ENCODE data around the gene BACE1.
"Not testable (repeated sequence)": the region's sequence is repeated elsewhere in the genome, so short reads cannot be mapped to it uniquely, and the experiment has no call there.

BACE1 gene

DNA sequence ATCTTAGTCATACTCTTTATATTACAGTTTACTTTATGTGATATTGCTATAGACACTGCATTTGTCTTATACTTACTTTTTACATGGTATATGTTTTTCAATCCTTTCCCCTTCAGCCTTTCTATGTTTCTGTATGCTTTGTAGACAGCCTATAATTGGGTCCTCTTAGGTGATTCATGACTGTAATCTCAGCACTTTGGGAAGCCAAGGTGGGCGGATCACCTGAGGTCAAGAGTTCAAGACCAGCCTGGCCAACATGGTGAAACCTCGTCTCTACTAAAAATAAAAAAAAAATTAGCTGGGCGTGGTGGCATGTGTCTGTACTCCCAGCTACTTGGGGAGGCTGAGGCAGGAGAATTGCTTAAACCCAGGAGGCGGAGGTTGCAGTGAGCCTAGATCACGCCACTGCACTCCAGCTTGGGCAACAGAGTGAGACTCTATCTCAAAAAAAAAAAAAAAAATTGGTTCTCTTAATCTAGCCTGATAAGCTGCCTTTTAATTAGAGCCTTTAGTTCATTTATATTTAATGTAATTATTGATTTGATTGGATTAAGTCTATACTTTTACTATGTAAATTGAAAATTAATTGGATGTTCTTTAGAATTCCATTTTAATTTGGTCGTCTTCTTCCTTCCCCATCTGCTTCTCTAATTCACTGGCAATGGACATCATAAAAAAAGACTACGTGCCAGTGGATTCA, 51.3 kb downstream of the BACE1 start:
- DNase-seq; H3K4me1 ChIP-seq (ENCODE audit: control extremely low read depth in 1 of 4, control insufficient read depth in 4 of 4, insufficient read depth in 4 of 4, low read length in 3 of 4); POLR2A ChIA-PET; CTCF ChIA-PET; H3K27ac ChIP-seq (ENCODE audit: insufficient read depth in 1 of 2, low read depth in 1 of 2, low read length in 2 of 2, poor library complexity in 1 of 2, severe bottlenecking in 2 of 2); H3K9me3 ChIP-seq (ENCODE audit: control extremely low read depth in 1 of 5, control insufficient read depth in 4 of 5, insufficient read depth in 2 of 5, low read depth in 1 of 5, low read length in 4 of 5); H3K4me3 ChIP-seq (ENCODE audit: control insufficient read depth in 1 of 7, extremely low read depth in 1 of 7, insufficient read depth in 4 of 7, low read depth in 2 of 7, low read length in 6 of 7); H3K27me3 ChIP-seq (replicated peaks in 2 of 5; ENCODE audit: control insufficient read depth in 4 of 5, insufficient read depth in 5 of 5, low read length in 4 of 5): not testable (repeated sequence)
- 100% methylated on average over 3 of the region's 7 CpGs for WGBS (ENCODE audit: insufficient coverage)
- peaks cover 3 to 29% (median 9%) of the 10 kb centered on the region in 4 experiments for H3K36me3 ChIP-seq (ENCODE audit: control insufficient read depth in 4 of 4, insufficient read depth in 4 of 4, low read length in 3 of 4)

- Histone ChIP-seq H3K9me3 (ENCODE audit: control extremely low read depth in 1 of 5, control insufficient read depth in 4 of 5, insufficient read depth in 2 of 5, low read depth in 1 of 5, low read length in 4 of 5) (no peaks in the 10 kb centered on the region), H3K27me3 (replicated peaks in 2 of 5; ENCODE audit: control insufficient read depth in 4 of 5, insufficient read depth in 5 of 5, low read length in 4 of 5) (no peaks in the 10 kb centered on the region), H3K4me1 (ENCODE audit: control extremely low read depth in 1 of 4, control insufficient read depth in 4 of 4, insufficient read depth in 4 of 4, low read length in 3 of 4) (no peaks in the 10 kb centered on the region), H3K36me3 (ENCODE audit: control insufficient read depth in 4 of 4, insufficient read depth in 4 of 4, low read length in 3 of 4) (peaks cover 3 to 38% (median 12%) of the 10 kb centered on the region in 4 experiments), H3K4me3 (ENCODE audit: control insufficient read depth in 1 of 7, extremely low read depth in 1 of 7, insufficient read depth in 4 of 7, low read depth in 2 of 7, low read length in 6 of 7) (no peak overlapping the region), H3K27ac (ENCODE audit: insufficient read depth in 1 of 2, low read depth in 1 of 2, low read length in 2 of 2, poor library complexity in 1 of 2, severe bottlenecking in 2 of 2) (no peak overlapping the region)
- ChIA-PET POLR2A (no interaction called here), CTCF (interaction anchor here (0.6 kb wide), 1 partner anchor 24 kb away, joined by 4 read pairs; no protein-coding TSS in a partner anchor)
- no peak for DNase-seq
- WGBS (ENCODE audit: insufficient coverage), result no CpG with 5 or more reads among the region's 1 CpG
These were observed 56.6 kb downstream of the BACE1 start for GRCh38 chr11:117259417-117259816.

DNA sequence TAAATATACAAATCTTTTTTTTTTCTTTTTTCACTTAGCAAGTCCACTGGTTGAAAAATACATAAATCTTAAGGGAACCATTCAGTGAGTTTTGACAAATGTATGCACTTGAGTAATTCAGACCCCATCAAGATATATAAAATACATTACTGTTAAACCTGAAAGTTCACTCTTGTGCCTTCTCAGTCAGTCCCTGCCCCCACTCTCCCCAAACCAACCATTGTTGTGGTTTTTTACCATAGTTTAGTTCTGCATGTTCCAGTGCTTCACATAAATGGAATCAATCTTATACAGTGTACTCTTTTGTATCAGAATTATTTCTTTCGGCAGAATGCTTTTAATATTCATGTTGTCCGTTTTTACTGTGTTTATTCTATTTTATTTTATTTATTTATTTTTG, 57.5 kb downstream of the BACE1 start:
- WGBS (ENCODE audit: insufficient coverage), result no CpG with 5 or more reads among the region's 2 CpGs
- POLR2A ChIA-PET, result no interaction called here

DNA sequence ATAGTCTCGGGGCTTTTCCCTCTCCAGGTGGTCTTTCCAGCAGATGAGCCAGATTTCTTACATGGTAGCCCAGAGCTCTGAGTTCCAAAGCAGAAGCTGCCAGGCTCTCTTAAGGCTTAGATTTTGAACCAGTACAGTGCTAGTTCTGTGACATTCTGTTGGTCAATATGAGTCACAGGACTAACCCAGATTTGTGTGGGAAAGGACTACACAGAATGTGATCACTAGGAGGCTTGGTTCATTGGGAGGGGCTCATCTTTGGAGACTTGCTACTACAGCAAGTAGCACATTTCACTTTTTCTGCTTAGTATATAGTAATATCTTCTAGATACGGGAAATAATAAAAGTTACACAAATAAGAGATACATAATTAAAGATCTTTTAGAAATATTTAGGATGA, 59.5 kb downstream of the BACE1 start:
- ChIA-PET POLR2A (no interaction called here), CTCF (no interaction called here)
- DNase-seq, result no peak
- H3K4me3 ChIP-seq (ENCODE audit: control insufficient read depth in 1 of 7, extremely low read depth in 1 of 7, insufficient read depth in 4 of 7, low read depth in 2 of 7, low read length in 6 of 7), result no peak overlapping the region
- no peaks in the 10 kb centered on the region for H3K27me3 ChIP-seq (replicated peaks in 2 of 5; ENCODE audit: control insufficient read depth in 4 of 5, insufficient read depth in 5 of 5, low read length in 4 of 5)
- H3K36me3 ChIP-seq (ENCODE audit: control insufficient read depth in 4 of 4, insufficient read depth in 4 of 4, low read length in 3 of 4), result peaks cover 7 to 41% (median 11%) of the 10 kb centered on the region in 4 experiments
- H3K9me3 ChIP-seq (ENCODE audit: control extremely low read depth in 1 of 5, control insufficient read depth in 4 of 5, insufficient read depth in 2 of 5, low read depth in 1 of 5, low read length in 4 of 5), result no peaks in the 10 kb centered on the region
- no peaks in the 10 kb centered on the region for H3K4me1 ChIP-seq (ENCODE audit: control extremely low read depth in 1 of 4, control insufficient read depth in 4 of 4, insufficient read depth in 4 of 4, low read length in 3 of 4)
- WGBS (ENCODE audit: insufficient coverage), result 100% methylated on average over 1 of the region's 2 CpGs
- no peak overlapping the region for H3K27ac ChIP-seq (ENCODE audit: insufficient read depth in 1 of 2, low read depth in 1 of 2, low read length in 2 of 2, poor library complexity in 1 of 2, severe bottlenecking in 2 of 2)

More for the DNA sequence above, 57.5 kb downstream of the BACE1 start:
- Histone ChIP-seq H3K27me3 (replicated peaks in 2 of 5; ENCODE audit: control insufficient read depth in 4 of 5, insufficient read depth in 5 of 5, low read length in 4 of 5) (no peaks in the 10 kb centered on the region), H3K9me3 (ENCODE audit: control extremely low read depth in 1 of 5, control insufficient read depth in 4 of 5, insufficient read depth in 2 of 5, low read depth in 1 of 5, low read length in 4 of 5) (no peaks in the 10 kb centered on the region), H3K4me1 (ENCODE audit: control extremely low read depth in 1 of 4, control insufficient read depth in 4 of 4, insufficient read depth in 4 of 4, low read length in 3 of 4) (no peaks in the 10 kb centered on the region), H3K27ac (ENCODE audit: insufficient read depth in 1 of 2, low read depth in 1 of 2, low read length in 2 of 2, poor library complexity in 1 of 2, severe bottlenecking in 2 of 2) (no peak overlapping the region), H3K4me3 (ENCODE audit: control insufficient read depth in 1 of 7, extremely low read depth in 1 of 7, insufficient read depth in 4 of 7, low read depth in 2 of 7, low read length in 6 of 7) (no peak overlapping the region), H3K36me3 (ENCODE audit: control insufficient read depth in 4 of 4, insufficient read depth in 4 of 4, low read length in 3 of 4) (peaks cover 4 to 42% (median 9%) of the 10 kb centered on the region in 4 experiments)
- DNase-seq, result no peak
- CTCF ChIA-PET, result no interaction called here

DNA sequence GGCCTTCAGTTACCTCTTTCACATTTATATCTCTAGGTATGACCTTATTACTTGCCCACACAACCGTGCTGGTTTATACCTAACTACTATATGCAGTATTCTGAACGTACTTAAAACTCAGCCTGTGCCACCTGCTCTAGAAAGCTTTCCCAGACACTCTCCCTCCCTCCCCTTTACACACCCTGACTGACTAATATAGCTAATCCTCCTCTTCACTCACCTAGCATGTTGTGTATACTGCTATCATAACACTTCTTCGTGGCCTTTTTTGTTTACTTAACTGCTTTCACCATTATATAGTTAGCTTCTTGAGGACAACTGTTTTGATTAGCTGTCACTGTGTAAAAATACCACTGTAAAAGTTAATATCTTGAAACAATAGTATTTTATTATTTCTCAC, 60.1 kb downstream of the BACE1 start:
- H3K27ac ChIP-seq (ENCODE audit: insufficient read depth in 1 of 2, low read depth in 1 of 2, low read length in 2 of 2, poor library complexity in 1 of 2, severe bottlenecking in 2 of 2), result no peak overlapping the region
- H3K4me1 ChIP-seq (ENCODE audit: control extremely low read depth in 1 of 4, control insufficient read depth in 4 of 4, insufficient read depth in 4 of 4, low read length in 3 of 4), result no peaks in the 10 kb centered on the region
- no peaks in the 10 kb centered on the region for H3K9me3 ChIP-seq (ENCODE audit: control extremely low read depth in 1 of 5, control insufficient read depth in 4 of 5, insufficient read depth in 2 of 5, low read depth in 1 of 5, low read length in 4 of 5)
- no peak for DNase-seq
- no peaks in the 10 kb centered on the region for H3K27me3 ChIP-seq (replicated peaks in 2 of 5; ENCODE audit: control insufficient read depth in 4 of 5, insufficient read depth in 5 of 5, low read length in 4 of 5)
- H3K36me3 ChIP-seq (ENCODE audit: control insufficient read depth in 4 of 4, insufficient read depth in 4 of 4, low read length in 3 of 4), result peaks cover 7 to 41% (median 11%) of the 10 kb centered on the region in 4 experiments
- CTCF ChIA-PET, result no interaction called here
- POLR2A ChIA-PET, result no interaction called here
- 96% methylated on average over 2 of the region's 3 CpGs for WGBS (ENCODE audit: insufficient coverage)
- no peak overlapping the region for H3K4me3 ChIP-seq (ENCODE audit: control insufficient read depth in 1 of 7, extremely low read depth in 1 of 7, insufficient read depth in 4 of 7, low read depth in 2 of 7, low read length in 6 of 7)

DNA sequence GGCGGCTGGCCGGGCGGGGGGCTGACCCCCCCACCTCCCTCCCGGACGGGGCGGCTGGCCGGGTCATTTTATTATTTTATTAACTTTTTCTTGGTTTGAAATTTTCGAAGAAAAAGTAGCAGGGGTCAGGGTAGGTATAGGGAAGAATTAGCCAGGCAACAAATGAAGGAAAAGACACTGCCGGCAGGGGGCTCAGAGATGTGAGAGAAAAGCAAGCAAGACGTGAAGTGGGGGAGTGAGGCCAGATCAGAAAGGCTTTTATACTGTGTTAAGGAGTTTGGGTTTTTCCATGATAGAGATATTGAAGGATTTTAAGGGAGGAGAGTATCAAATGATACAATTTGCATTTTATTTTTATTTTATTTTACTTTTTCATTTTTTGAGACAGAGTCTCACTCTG, 64.5 kb downstream of the BACE1 start:
- WGBS (ENCODE audit: insufficient coverage), result 95% methylated on average over 3 of the region's 10 CpGs
- no peak overlapping the region for H3K4me3 ChIP-seq (ENCODE audit: control insufficient read depth in 1 of 7, extremely low read depth in 1 of 7, insufficient read depth in 4 of 7, low read depth in 2 of 7, low read length in 6 of 7)
- no peak for DNase-seq
- ChIA-PET CTCF (no interaction called here), POLR2A (no interaction called here)
- no peaks in the 10 kb centered on the region for H3K4me1 ChIP-seq (ENCODE audit: control extremely low read depth in 1 of 4, control insufficient read depth in 4 of 4, insufficient read depth in 4 of 4, low read length in 3 of 4)
- no peak overlapping the region for H3K27ac ChIP-seq (ENCODE audit: insufficient read depth in 1 of 2, low read depth in 1 of 2, low read length in 2 of 2, poor library complexity in 1 of 2, severe bottlenecking in 2 of 2)
- no peaks in the 10 kb centered on the region for H3K27me3 ChIP-seq (replicated peaks in 2 of 5; ENCODE audit: control insufficient read depth in 4 of 5, insufficient read depth in 5 of 5, low read length in 4 of 5)
- H3K9me3 ChIP-seq (ENCODE audit: control extremely low read depth in 1 of 5, control insufficient read depth in 4 of 5, insufficient read depth in 2 of 5, low read depth in 1 of 5, low read length in 4 of 5), result no peaks in the 10 kb centered on the region
- H3K36me3 ChIP-seq (ENCODE audit: control insufficient read depth in 4 of 4, insufficient read depth in 4 of 4, low read length in 3 of 4), result peaks cover 4 to 63% (median 21%) of the 10 kb centered on the region in 4 experiments

DNA sequence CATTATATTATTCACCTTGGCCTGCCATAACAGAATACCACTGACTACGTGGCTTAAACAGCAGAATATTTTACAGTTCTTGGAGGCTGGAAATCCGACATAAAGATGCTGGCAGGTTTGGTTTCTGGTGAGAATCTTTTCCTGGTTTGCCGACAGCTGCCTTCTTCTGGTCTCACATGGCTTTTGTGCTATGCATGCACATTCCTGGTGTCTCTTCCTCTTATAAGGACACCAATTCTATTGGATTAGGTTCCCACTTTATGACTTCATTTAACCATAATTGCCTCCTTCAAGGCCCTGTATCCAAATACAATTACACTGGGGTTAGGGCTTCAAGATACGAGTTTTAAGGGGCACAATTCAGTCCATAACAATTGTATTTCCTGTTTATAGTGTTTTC, 66.5 kb downstream of the BACE1 start:
- H3K4me1 ChIP-seq (ENCODE audit: control extremely low read depth in 1 of 4, control insufficient read depth in 4 of 4, insufficient read depth in 4 of 4, low read length in 3 of 4), result no peaks in the 10 kb centered on the region
- no peaks in the 10 kb centered on the region for H3K9me3 ChIP-seq (ENCODE audit: control extremely low read depth in 1 of 5, control insufficient read depth in 4 of 5, insufficient read depth in 2 of 5, low read depth in 1 of 5, low read length in 4 of 5)
- H3K4me3 ChIP-seq (ENCODE audit: control insufficient read depth in 1 of 7, extremely low read depth in 1 of 7, insufficient read depth in 4 of 7, low read depth in 2 of 7, low read length in 6 of 7), result no peak overlapping the region
- DNase-seq, result no peak
- H3K27me3 ChIP-seq (replicated peaks in 2 of 5; ENCODE audit: control insufficient read depth in 4 of 5, insufficient read depth in 5 of 5, low read length in 4 of 5), result no peaks in the 10 kb centered on the region
- H3K36me3 ChIP-seq (ENCODE audit: control insufficient read depth in 4 of 4, insufficient read depth in 4 of 4, low read length in 3 of 4), result peaks cover 7 to 69% (median 25%) of the 10 kb centered on the region in 4 experiments
- CTCF ChIA-PET, result no interaction called here
- WGBS (ENCODE audit: insufficient coverage), result 100% methylated on average over 3 of the region's 4 CpGs
- POLR2A ChIA-PET, result no interaction called here
- H3K27ac ChIP-seq (ENCODE audit: insufficient read depth in 1 of 2, low read depth in 1 of 2, low read length in 2 of 2, poor library complexity in 1 of 2, severe bottlenecking in 2 of 2), result no peak overlapping the region
